ENCODE results near the gene UTP15.

The UTP15 gene

GRCh38 chr5:73529081-73529480 lies 36.5 kb upstream of the UTP15 start:
- TF ChIP-seq CTCF (conservative IDR thresholded peaks at IDR 0.05; ENCODE audit: low read depth, low read length), result no peak
- no peak for DNase-seq (ENCODE audit: low read depth)
- H3K4me3 ChIP-seq (ENCODE audit: low read depth, low read length), result no peak overlapping the region

- no peak overlapping the region for H3K4me3 ChIP-seq (ENCODE audit: low read depth, low read length)
- no peak for TF ChIP-seq CTCF (conservative IDR thresholded peaks at IDR 0.05; ENCODE audit: low read depth, low read length)
- DNase-seq (ENCODE audit: low read depth), result no peak
Observed at GRCh38 chr5:73531356-73531755, 34.2 kb upstream of the UTP15 start.

- no peak for DNase-seq (ENCODE audit: low read depth)
- no peak overlapping the region for H3K4me3 ChIP-seq (ENCODE audit: low read depth, low read length)
- TF ChIP-seq CTCF (conservative IDR thresholded peaks at IDR 0.05; ENCODE audit: low read depth, low read length), result no peak
Observed at GRCh38 chr5:73532195-73532594, 33.3 kb upstream of the UTP15 start.

- no peak for TF ChIP-seq CTCF (conservative IDR thresholded peaks at IDR 0.05; ENCODE audit: low read depth, low read length)
- H3K4me3 ChIP-seq (ENCODE audit: low read depth, low read length), result no peak overlapping the region
- DNase-seq (ENCODE audit: low read depth), result no peak
Observed at GRCh38 chr5:73534011-73534644, 31.4 kb upstream of the UTP15 start.

- H3K4me3 ChIP-seq (ENCODE audit: low read depth, low read length), result no peak overlapping the region
- TF ChIP-seq CTCF (conservative IDR thresholded peaks at IDR 0.05; ENCODE audit: low read depth, low read length), result no peak
- DNase-seq (ENCODE audit: low read depth), result no peak
Observed at GRCh38 chr5:73534971-73535370, 30.6 kb upstream of the UTP15 start.

GRCh38 chr5:73539730-73540129 lies 25.8 kb upstream of the UTP15 start:
- no peak for DNase-seq (ENCODE audit: low read depth)
- no peak overlapping the region for H3K4me3 ChIP-seq (ENCODE audit: low read depth, low read length)
- no peak for TF ChIP-seq CTCF (conservative IDR thresholded peaks at IDR 0.05; ENCODE audit: low read depth, low read length)

GRCh38 chr5:73540192-73540591 lies 25.4 kb upstream of the UTP15 start:
- TF ChIP-seq CTCF (conservative IDR thresholded peaks at IDR 0.05; ENCODE audit: low read depth, low read length), result no peak
- DNase-seq (ENCODE audit: low read depth), result peak; percentile 58
- H3K4me3 ChIP-seq (ENCODE audit: low read depth, low read length), result no peak overlapping the region
